HepG2 (cell line): ENCODE results near the gene SYNM.

Source experiments
- BORCS8-MEF2B ChIP-seq: sonication (generic); formaldehyde crosslinking; IDR thresholded peaks from 2 replicates; pipeline ENCODE4 v1.8.0; 2022; ENCODE audit warnings: mild to moderate bottlenecking, missing genetic modification reagents
- MTA1 ChIP-seq: sonication (generic); formaldehyde crosslinking; IDR thresholded peaks from 2 replicates; pipeline ENCODE4 v1.4.0; 2020; ENCODE audit warnings: missing genetic modification reagents, mild to moderate bottlenecking, borderline replicate concordance
- NR2F2 ChIP-seq: IDR thresholded peaks from 2 replicates; pipeline ENCODE4 v1.6.1; 2012; ENCODE audit warnings: low read depth, inconsistent platforms, borderline replicate concordance
- POLR2A ChIP-seq, 2 experiments: IDR thresholded peaks; 2 replicates each; pipeline ENCODE4 v1.6.1; 2011; ENCODE audit warnings: low read depth in 2 of 2, low read length in 2 of 2, mild to moderate bottlenecking in 1 of 2, moderate library complexity in 1 of 2; ENCODE audit not compliant: insufficient read depth in 1 of 2
- SETDB1 ChIP-seq: sonication (generic); formaldehyde crosslinking; IDR thresholded peaks from 2 replicates; pipeline ENCODE4 v1.5.1; 2020; ENCODE audit warnings: missing genetic modification reagents, mild to moderate bottlenecking, borderline replicate concordance
- TAF1 ChIP-seq: sonication (generic); formaldehyde crosslinking; IDR thresholded peaks from 2 replicates; pipeline ENCODE4 v1.4.0; 2020; ENCODE audit warnings: missing genetic modification reagents
- ZNF234 ChIP-seq: sonication (generic); formaldehyde crosslinking; conservative IDR thresholded peaks from 2 replicates; pipeline ENCODE4 v1.5.1; 2020; ENCODE audit warnings: mild to moderate bottlenecking, missing genetic modification reagents
- ZNF572 ChIP-seq: sonication (generic); formaldehyde crosslinking; IDR thresholded peaks from 2 replicates; pipeline ENCODE4 v1.5.1; 2020; ENCODE audit warnings: mild to moderate bottlenecking, missing genetic modification reagents
- ZNF766 ChIP-seq: sonication (generic); formaldehyde crosslinking; IDR thresholded peaks from 2 replicates; pipeline ENCODE4 v1.5.0; 2020; ENCODE audit warnings: missing genetic modification reagents, borderline replicate concordance
- ZNF777 ChIP-seq: sonication (generic); formaldehyde crosslinking; IDR thresholded peaks from 2 replicates; pipeline ENCODE4 v1.4.0; 2020; ENCODE audit warnings: missing genetic modification reagents
- ZNF841 ChIP-seq: sonication (generic); formaldehyde crosslinking; IDR thresholded peaks from 2 replicates; pipeline ENCODE4 v1.8.1; 2023; ENCODE audit warnings: missing genetic modification reagents, borderline replicate concordance
- TF ChIP-seq, protein P1 (sequence below): IDR thresholded peaks from 2 replicates; pipeline ENCODE4 v1.6.1; 2012; ENCODE audit warnings: inconsistent platforms
- TF ChIP-seq, protein P2 (sequence below): sonication (generic); formaldehyde crosslinking; IDR thresholded peaks from 2 replicates; pipeline ENCODE4 v1.5.0; 2020; ENCODE audit warnings: mild to moderate bottlenecking, missing genetic modification reagents, moderate library complexity

DNA sequence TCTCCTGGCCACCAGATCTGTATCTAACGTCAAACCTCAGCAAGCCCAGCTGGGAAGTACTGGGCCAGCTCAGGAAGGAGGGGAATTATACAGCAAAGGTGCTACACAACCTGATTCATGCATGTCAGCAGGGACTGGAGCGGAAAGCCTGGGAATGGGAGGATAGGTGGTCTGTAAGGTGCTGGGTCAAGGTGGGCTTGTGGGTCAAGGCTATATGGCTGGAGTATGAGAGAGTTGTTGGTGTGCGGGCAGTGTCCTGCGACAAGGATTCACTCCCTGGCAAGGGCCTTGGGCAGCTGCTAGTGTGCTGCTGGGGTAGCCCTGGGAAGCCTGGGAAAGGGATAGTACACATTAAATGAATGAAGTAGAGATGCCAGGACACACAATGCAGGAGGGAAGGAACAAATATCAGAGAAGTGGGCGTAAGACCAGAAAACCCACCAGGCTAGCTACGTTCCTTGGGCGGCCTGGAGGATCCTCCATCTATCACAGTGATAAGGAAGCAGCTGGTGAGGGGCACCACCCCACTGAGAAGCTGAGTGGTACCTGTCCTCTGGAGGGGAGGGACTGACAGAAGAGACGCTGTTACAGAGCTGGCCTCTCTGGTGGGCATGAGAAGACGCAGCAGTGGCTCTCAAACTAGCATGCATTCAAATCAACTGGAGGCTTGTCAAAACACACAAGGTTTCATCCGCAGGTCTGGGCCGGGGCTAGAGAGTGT is 8.5 kb upstream of the SYNM start:
- no peak for TF ChIP-seq ZNF841 (CRISPR knock-in tag)
- no peak for TF ChIP-seq MTA1 (CRISPR knock-in tag)
- no peak for TF ChIP-seq SETDB1
- TF ChIP-seq, protein P1, sequence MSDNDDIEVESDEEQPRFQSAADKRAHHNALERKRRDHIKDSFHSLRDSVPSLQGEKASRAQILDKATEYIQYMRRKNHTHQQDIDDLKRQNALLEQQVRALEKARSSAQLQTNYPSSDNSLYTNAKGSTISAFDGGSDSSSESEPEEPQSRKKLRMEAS: no peak
- TF ChIP-seq BORCS8-MEF2B (CRISPR knock-in tag): no peak
- no peak for TF ChIP-seq TAF1
- TF ChIP-seq, protein P2, sequence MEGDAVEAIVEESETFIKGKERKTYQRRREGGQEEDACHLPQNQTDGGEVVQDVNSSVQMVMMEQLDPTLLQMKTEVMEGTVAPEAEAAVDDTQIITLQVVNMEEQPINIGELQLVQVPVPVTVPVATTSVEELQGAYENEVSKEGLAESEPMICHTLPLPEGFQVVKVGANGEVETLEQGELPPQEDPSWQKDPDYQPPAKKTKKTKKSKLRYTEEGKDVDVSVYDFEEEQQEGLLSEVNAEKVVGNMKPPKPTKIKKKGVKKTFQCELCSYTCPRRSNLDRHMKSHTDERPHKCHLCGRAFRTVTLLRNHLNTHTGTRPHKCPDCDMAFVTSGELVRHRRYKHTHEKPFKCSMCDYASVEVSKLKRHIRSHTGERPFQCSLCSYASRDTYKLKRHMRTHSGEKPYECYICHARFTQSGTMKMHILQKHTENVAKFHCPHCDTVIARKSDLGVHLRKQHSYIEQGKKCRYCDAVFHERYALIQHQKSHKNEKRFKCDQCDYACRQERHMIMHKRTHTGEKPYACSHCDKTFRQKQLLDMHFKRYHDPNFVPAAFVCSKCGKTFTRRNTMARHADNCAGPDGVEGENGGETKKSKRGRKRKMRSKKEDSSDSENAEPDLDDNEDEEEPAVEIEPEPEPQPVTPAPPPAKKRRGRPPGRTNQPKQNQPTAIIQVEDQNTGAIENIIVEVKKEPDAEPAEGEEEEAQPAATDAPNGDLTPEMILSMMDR (CRISPR knock-in tag): no peak
- no peak for TF ChIP-seq ZNF766 (CRISPR knock-in tag)
- TF ChIP-seq ZNF777: no peak
- no peak for TF ChIP-seq ZNF572 (CRISPR knock-in tag)
- TF ChIP-seq ZNF234 (CRISPR knock-in tag): no peak
- no peak for TF ChIP-seq NR2F2
- TF ChIP-seq POLR2A (IDR thresholded peaks at IDR 0.05; ENCODE audit: insufficient read depth in 1 of 2, low read depth in 2 of 2, low read length in 2 of 2): no peak
